ENCODE results near the gene GP5.

GRCh38 chr3:194424373-194424772 lies 25.3 kb upstream of the GP5 start:
- TF ChIP-seq CTCF (CRISPR knock-in tag; IDR thresholded peaks at IDR 0.05) (no peak), ZNF317 (CRISPR knock-in tag; IDR thresholded peaks at IDR 0.05) (no peak), ZBTB1 (CRISPR knock-in tag; IDR thresholded peaks at IDR 0.05; ENCODE audit: borderline replicate concordance) (no peak)
